NCI-H345 (cell line): ENCODE data around the gene C1S.
A peak's percentile ranks its signal among the peaks of the same experiment; 100 is the strongest.
"Not testable (repeated sequence)": the region's sequence is repeated elsewhere in the genome, so short reads cannot be mapped to it uniquely, and the experiment has no call there.

Source experiments
- DNase-seq: peaks from one replicate; lab custom pipeline; 2025; lab: John Stamatoyannopoulos, UW

C1S gene

GRCh38 chr12:7103837-7104584 lies 43.5 kb downstream of the C1S start:
- DNase-seq = no peak

- no peak for DNase-seq
Measured at GRCh38 chr12:7106082-7106481, 45.6 kb downstream of the C1S start.

- DNase-seq = not testable (repeated sequence)
Measured at GRCh38 chr12:7107181-7107580, 46.7 kb downstream of the C1S start.

GRCh38 chr12:7107636-7108002 lies 47.1 kb downstream of the C1S start:
- DNase-seq = no peak

GRCh38 chr12:7108003-7108795 lies 47.7 kb downstream of the C1S start:
- DNase-seq = no peak

GRCh38 chr12:7108796-7109571 lies 48.5 kb downstream of the C1S start, which contains the start of gene C1RL:
Gene C1RL (minus strand): TSS chr12:7109214. CDS start chr12:7109180, 34 bp downstream.
- peak; percentile 66 for DNase-seq

- DNase-seq = no peak
Measured at GRCh38 chr12:7109572-7109920, 49.0 kb downstream of the C1S start.

GRCh38 chr12:7110661-7111060 lies 50.1 kb downstream of the C1S start:
- no peak for DNase-seq

- DNase-seq = no peak
Measured at GRCh38 chr12:7112041-7112440, 51.5 kb downstream of the C1S start.

GRCh38 chr12:7113389-7113871 lies 52.9 kb downstream of the C1S start:
- DNase-seq = peak; percentile 35

- no peak for DNase-seq
Measured at GRCh38 chr12:7114008-7114407, 53.5 kb downstream of the C1S start.

GRCh38 chr12:7114851-7115250 lies 54.3 kb downstream of the C1S start:
- DNase-seq = no peak

GRCh38 chr12:7116196-7116595 lies 55.7 kb downstream of the C1S start:
- DNase-seq = no peak

GRCh38 chr12:7116916-7117315 lies 56.4 kb downstream of the C1S start:
- DNase-seq = no peak

GRCh38 chr12:7117670-7118069 lies 57.2 kb downstream of the C1S start:
- DNase-seq = no peak

GRCh38 chr12:7118881-7119280 lies 58.4 kb downstream of the C1S start:
- DNase-seq = no peak

- DNase-seq = no peak
Measured at GRCh38 chr12:7120166-7120565, 59.6 kb downstream of the C1S start.
